ENCODE measurements around the gene SIRT3.

The SIRT3 gene

GRCh38 chr11:235997-236773, at the start of gene SIRT3:
TSS of gene SIRT3 (minus strand) at chr11:236342. CDS start at chr11:236328, 14 bp downstream.
- DNase-seq, result peak; percentile 35

DNA sequence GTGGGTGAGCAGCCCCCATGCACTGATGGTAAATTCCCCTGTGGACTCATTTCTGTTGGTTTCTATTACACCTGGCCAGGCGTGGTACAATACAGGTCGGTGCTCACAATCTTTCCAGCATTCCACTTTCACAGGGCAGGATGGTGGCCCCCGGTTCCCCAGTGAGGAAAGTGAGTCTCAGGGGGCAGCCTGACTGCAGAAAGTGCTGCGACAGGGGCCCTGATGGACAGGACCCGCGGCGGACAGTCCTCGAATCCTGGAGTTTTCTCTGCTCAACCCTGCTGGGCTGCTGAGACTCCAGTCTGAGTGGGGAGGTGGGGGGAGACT, 49.7 kb upstream of the SIRT3 start:
- no peak for DNase-seq

GRCh38 chr11:285021-285893, 49.1 kb upstream of the SIRT3 start:
- no peak for DNase-seq

DNA sequence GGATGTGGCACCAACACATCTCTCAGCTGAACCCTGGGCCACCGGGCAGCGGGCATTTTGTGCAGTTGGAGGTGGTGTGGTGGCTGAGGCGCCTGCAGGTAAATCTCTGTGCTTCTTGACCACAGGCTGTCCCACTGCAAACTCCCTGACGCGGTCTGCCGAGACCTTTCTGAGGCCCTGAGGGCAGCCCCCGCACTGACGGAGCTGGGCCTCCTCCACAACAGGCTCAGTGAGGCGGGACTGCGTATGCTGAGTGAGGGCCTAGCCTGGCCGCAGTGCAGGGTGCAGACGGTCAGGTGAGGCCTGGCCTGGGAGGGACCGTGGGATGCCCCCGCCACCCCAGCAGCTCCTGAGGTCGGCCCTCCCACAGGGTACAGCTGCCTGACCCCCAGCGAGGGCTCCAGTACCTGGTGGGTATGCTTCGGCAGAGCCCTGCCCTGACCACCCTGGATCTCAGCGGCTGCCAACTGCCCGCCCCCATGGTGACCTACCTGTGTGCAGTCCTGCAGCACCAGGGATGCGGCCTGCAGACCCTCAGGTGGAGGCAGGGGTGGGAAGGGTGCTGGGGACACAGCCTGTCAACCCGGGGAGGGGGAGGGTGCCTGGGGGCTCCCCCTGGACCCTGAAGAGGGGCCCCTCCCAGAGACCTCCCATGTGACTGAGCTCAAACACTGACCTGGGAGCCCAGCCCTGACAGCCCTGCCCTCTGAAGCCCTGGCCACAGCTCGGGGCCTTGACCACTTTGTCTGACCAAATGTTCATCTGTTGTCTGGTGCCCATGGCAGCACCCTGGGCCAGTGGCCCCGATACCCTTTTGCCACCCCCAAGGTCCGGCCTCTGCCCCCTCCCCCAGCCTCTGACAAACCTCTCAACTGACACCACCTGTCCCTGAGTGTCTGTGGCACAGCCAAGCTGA, 48.2 kb upstream of the SIRT3 start:
- no peak for DNase-seq

- no peak for DNase-seq
These were observed 47.4 kb upstream of the SIRT3 start for GRCh38 chr11:283405-284104.

DNA sequence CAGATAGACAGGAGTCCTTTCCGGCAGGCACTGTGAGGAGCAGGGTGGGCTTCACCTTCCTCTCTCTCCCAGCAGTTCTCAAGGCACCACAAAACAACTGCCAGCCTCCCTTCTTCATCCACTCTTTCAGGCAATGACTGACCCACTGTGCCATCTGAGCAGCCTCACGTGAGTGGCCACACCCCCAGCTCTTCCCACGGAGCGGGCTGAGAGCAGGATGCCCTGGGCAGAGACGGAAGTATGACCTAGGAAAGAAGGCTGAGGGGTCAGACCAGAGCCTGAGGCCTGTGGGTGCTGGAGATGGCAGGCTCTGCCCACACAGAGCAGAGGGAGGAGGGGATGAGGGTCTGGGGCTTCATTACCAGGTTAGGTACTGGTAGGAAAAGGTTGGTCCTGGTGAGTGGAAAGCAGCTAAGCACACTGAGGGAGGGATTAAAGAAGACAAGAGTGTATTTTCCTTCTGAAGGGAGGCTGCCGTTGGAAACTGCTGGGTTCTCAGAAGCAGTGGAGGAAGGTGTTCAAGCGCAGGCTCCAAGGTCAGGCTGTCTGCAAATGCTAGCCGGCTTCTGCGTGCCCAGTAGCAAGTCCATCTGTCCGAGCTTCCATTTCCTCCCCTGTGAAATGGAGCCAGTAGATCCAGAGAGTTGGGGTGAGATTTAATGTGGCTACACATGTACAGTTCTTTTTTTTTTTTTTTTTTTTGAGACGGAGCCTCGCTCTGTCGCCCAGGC, 46.7 kb upstream of the SIRT3 start:
- DNase-seq, result no peak

DNA sequence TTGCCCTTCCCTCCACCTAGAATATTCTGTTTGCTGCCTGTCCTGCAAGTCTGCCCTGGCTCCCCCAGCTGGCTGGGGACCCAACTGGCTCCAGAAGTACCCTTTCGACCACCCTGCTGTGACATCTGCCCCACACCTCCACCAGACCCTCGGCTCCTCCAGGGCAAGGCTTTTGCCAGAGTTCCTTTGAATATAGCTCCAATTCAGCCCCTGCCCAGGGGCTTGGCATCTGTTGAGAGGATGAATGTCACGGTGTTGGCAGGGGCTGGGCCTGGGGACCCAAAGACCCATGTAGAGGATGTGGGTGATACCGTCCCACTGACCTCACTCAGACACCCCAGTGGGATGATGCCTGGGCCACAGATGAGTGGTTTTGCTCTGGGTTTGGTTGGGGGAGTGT, 46.0 kb upstream of the SIRT3 start:
- DNase-seq, result no peak

GRCh38 chr11:281486-282161, 45.5 kb upstream of the SIRT3 start:
- DNase-seq, result no peak

DNA sequence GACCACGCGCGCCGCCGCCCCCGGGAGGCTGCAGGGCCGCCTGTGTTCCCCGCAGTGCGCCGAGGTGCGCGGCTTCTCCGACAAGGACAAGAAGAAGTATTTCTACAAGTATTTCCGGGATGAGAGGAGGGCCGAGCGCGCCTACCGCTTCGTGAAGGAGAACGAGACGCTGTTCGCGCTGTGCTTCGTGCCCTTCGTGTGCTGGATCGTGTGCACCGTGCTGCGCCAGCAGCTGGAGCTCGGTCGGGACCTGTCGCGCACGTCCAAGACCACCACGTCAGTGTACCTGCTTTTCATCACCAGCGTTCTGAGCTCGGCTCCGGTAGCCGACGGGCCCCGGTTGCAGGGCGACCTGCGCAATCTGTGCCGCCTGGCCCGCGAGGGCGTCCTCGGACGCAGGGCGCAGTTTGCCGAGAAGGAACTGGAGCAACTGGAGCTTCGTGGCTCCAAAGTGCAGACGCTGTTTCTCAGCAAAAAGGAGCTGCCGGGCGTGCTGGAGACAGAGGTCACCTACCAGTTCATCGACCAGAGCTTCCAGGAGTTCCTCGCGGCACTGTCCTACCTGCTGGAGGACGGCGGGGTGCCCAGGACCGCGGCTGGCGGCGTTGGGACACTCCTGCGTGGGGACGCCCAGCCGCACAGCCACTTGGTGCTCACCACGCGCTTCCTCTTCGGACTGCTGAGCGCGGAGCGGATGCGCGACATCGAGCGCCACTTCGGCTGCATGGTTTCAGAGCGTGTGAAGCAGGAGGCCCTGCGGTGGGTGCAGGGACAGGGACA, 44.8 kb upstream of the SIRT3 start:
- no peak for DNase-seq

DNA sequence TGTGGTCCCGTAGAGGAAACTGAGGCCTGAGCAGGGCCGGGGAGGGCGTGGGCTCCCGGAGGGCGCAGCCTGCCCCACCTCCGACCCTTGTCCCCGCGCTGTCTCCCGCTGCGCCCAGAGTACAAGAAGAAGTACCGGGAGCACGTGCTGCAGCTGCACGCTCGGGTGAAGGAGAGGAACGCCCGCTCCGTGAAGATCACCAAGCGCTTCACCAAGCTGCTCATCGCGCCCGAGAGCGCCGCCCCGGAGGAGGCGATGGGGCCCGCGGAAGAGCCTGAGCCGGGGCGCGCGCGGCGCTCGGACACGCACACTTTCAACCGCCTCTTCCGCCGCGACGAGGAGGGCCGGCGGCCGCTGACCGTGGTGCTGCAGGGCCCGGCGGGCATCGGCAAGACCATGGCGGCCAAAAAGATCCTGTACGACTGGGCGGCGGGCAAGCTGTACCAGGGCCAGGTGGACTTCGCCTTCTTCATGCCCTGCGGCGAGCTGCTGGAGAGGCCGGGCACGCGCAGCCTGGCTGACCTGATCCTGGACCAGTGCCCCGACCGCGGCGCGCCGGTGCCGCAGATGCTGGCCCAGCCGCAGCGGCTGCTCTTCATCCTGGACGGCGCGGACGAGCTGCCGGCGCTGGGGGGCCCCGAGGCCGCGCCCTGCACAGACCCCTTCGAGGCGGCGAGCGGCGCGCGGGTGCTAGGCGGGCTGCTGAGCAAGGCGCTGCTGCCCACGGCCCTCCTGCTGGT, 44.0 kb upstream of the SIRT3 start:
- no peak for DNase-seq

GRCh38 chr11:279040-279965, 43.2 kb upstream of the SIRT3 start:
- DNase-seq, result no peak

DNA sequence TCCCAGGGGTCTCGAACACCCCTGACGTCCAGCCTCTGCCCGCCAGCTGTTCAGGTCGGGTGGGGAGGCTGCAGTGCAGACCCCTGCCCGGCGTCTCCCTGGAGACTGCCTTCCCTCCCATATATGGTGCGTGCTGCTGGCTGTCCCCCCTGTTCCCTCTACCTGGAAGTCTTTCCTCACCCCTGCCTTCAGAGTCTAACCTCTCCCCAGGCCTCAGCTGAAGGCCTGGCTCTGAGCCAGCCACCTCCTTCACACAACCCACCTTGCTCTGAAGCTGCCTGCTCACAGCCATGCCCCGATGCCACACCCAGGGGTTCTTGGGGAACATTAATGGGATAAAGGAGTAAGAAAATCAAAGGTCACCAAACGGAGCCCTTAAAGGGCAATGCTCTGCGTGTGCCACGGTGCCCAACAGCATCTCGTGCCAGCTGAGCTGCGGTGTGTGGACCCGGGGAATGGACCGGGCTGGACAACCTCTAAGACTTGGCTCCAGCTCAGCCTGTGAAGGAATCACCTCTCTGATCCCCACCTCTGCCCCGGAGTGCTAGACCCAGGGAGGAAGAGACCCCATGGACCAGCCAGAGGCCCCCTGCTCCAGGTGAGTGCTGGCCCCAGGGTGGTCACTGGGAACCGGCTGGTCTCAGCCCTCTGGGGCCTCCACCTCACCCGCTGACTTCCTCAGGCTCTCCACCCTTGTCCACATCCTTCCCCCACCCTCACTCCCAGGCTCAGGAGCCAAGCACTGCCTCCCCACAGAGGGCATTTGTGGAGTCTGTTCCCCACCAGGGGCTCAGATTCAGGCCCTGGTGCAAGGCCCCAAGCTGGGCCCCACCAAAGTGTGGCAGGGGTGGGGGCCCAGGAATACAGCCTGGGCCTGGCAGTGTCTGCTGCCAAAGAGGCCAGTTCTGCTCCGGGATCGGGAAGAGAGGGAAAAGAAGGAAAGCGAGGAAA, 42.1 kb upstream of the SIRT3 start, which contains the start of gene NLRP6:
TSS of gene NLRP6 (plus strand) at position 407 of the 951 bp plus-strand sequence. CDS start at position 570, 163 bp downstream.
- no peak for DNase-seq

DNA sequence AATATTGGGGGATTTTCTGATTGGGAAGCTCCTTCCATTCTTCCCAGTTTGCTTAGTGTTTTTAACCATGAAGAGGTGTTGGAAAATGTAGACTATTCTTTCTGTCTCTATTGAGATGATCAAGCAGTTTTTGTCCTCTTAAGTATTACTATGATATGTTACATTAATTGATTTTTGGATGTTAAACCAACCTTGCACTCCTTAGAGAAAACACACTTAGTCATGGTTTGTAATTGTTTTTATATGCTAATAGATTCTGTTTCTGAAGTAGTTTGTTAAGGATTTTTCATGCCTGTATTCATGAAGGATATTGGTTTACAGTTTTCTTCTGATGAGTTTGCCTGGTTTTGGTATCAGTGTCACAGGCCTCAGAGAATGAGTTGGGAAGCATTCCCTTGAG, 40.1 kb upstream of the SIRT3 start:
- DNase-seq, result no peak

DNA sequence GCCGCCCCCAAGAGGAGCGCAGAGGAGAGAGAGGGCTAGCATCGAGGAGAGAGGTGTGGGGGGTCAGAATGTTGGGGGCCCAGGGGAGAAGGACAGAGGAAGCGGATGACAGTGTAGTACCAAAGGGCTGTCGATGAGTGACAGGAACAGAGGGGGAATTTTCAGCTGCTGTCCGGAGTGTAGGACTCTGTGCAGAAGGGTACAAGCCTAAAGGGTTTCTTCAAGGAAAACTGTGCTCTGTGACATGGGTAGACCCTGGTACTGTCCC, 36.7 kb upstream of the SIRT3 start:
- no peak for DNase-seq

DNA sequence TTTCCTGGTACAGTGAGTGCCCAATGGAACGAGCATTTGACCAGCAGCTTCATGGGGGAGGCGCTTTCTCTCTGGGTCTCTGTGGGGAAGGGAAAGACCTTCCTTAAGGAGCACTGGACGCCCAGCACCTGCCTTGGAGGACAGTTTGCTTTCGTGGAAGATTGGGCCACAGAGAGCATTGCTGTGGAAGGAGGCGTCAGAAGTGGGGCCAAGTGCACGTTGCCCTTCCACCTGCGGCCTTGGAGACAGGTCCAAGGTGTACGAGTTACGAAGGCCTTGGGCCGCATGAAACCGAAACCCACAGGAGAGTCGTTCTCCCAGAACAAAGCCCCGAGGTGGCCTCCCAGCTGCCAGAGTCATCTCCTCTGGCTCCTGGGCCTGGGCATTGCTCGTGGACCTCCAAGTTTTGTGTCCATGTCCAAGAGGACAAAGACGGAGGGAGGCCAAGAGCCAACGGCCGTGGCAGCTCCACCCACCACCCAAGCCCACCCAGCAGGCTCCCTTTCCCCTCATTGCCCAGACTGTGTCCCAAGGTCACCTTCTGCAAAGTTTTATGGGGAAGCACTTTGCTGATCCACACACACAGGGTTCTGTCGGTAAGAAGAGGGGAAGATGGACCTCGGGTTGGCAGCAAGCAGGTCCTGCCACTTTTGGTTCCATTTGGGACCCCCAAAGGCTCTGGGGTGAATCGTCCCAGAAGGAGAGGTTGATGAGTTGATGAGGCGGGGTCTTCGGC, 36.2 kb upstream of the SIRT3 start:
- DNase-seq, result no peak

GRCh38 chr11:271319-271715, 35.2 kb upstream of the SIRT3 start:
- no peak for DNase-seq

Measured in GOT3 (cell line).